Neutrophil (primary cell): ENCODE results near the gene HSPA6.
"Not testable (repeated sequence)": the region's sequence is repeated elsewhere in the genome, so short reads cannot be mapped to it uniquely, and the experiment has no call there.

Source experiments
- H3K27ac ChIP-seq: fragments of 200-600 bp; sonication (generic); 2 replicates; pipeline ENCODE4 v1.5.1; 2016; ENCODE audit warnings: mild to moderate bottlenecking, moderate library complexity
- H3K27me3 ChIP-seq: fragments of 200-600 bp; sonication (generic); 2 replicates; pipeline ENCODE4 v1.6.0; 2016; ENCODE audit warnings: mild to moderate bottlenecking
- H3K36me3 ChIP-seq: fragments of 200-600 bp; sonication (generic); 2 replicates; pipeline ENCODE4 v1.5.1; 2017
- H3K4me1 ChIP-seq, 2 experiments: fragments of 200-600 bp in 1 of 2; sonication (generic) in 1 of 2; 1 replicate in 1 of 2; 2 replicates in 1 of 2; pipeline versions ENCODE4 v1.5.1 to v1.6.1; 2013 to 2016; ENCODE audit warnings: low read depth in 1 of 2, low read length in 1 of 2, mild to moderate bottlenecking in 1 of 2, moderate library complexity in 1 of 2; ENCODE audit not compliant: control insufficient read depth in 1 of 2, insufficient read depth in 1 of 2
- H3K4me3 ChIP-seq, 2 experiments: fragments of 200-600 bp in 1 of 2; sonication (generic) in 1 of 2; 1 replicate in 1 of 2; 2 replicates in 1 of 2; pipeline ENCODE4 v1.5.1; 2013 to 2016; ENCODE audit warnings: low read depth in 1 of 2, low read length in 1 of 2, mild to moderate bottlenecking in 1 of 2, moderate library complexity in 1 of 2
- H3K9me3 ChIP-seq: fragments of 200-600 bp; sonication (generic); 2 replicates; pipeline ENCODE4 v1.5.1; 2016

Gene HSPA6

GRCh38 chr1:161554340-161554739 lies 30.0 kb downstream of the HSPA6 start:
- H3K27ac ChIP-seq = peak overlapping the region; percentile 90

GRCh38 chr1:161554815-161555417 lies 30.6 kb downstream of the HSPA6 start:
- Histone ChIP-seq H3K27ac (peak overlapping the region; percentile 90), H3K4me1 (peaks cover 59 to 66% of the 10 kb centered on the region in 2 experiments), H3K4me3 (peak overlapping the region; percentile 38 to 52)
- H3K27me3 ChIP-seq, H3K36me3 ChIP-seq, H3K9me3 ChIP-seq: not testable (repeated sequence)

More at GRCh38 chr1:161554340-161554739, 30.0 kb downstream of the HSPA6 start:
- not testable (repeated sequence) for H3K27me3 ChIP-seq, H3K9me3 ChIP-seq, H3K36me3 ChIP-seq
- H3K4me1 ChIP-seq = peaks cover 59 to 66% of the 10 kb centered on the region in 2 experiments
- peak overlapping the region; percentile 38 to 52 for H3K4me3 ChIP-seq

GRCh38 chr1:161556143-161556542 lies 31.8 kb downstream of the HSPA6 start:
- H3K27me3 ChIP-seq, H3K36me3 ChIP-seq, H3K9me3 ChIP-seq: not testable (repeated sequence)
- Histone ChIP-seq H3K4me1 (peaks cover 60 to 66% of the 10 kb centered on the region in 2 experiments), H3K27ac (peak overlapping the region; percentile 90), H3K4me3 (peak overlapping the region in 1 of 2 experiments; percentile 31)

- H3K9me3 ChIP-seq, H3K4me3 ChIP-seq, H3K36me3 ChIP-seq, H3K27me3 ChIP-seq: not testable (repeated sequence)
- Histone ChIP-seq H3K27ac (peak overlapping the region; percentile 90), H3K4me1 (peaks cover 62 to 67% of the 10 kb centered on the region in 2 experiments)
Measured at GRCh38 chr1:161556990-161557389, 32.6 kb downstream of the HSPA6 start.

GRCh38 chr1:161557506-161558450 lies 33.4 kb downstream of the HSPA6 start:
- H3K4me3 ChIP-seq, H3K9me3 ChIP-seq, H3K27me3 ChIP-seq, H3K36me3 ChIP-seq, H3K27ac ChIP-seq: not testable (repeated sequence)
- H3K4me1 ChIP-seq = peaks cover 69 to 70% of the 10 kb centered on the region in 2 experiments

GRCh38 chr1:161560960-161561715 lies 36.8 kb downstream of the HSPA6 start:
- peaks cover 61 to 64% of the 10 kb centered on the region in 2 experiments for H3K4me1 ChIP-seq

GRCh38 chr1:161562441-161562840 lies 38.1 kb downstream of the HSPA6 start:
- not testable (repeated sequence) for H3K9me3 ChIP-seq, H3K27me3 ChIP-seq, H3K36me3 ChIP-seq
- Histone ChIP-seq H3K4me3 (peak overlapping the region; percentile 44), H3K4me1 (peaks cover 57% of the 10 kb centered on the region in 2 experiments), H3K27ac (peak overlapping the region; percentile 95)

More at GRCh38 chr1:161560960-161561715, 36.8 kb downstream of the HSPA6 start:
- Histone ChIP-seq H3K4me3 (peak overlapping the region; percentile 26 to 44), H3K27ac (peak overlapping the region; percentile 95)
- not testable (repeated sequence) for H3K27me3 ChIP-seq, H3K36me3 ChIP-seq, H3K9me3 ChIP-seq

- Histone ChIP-seq H3K4me3 (peak overlapping the region; percentile 41 to 44), H3K4me1 (peaks cover 55 to 57% of the 10 kb centered on the region in 2 experiments), H3K27ac (peak overlapping the region; percentile 95)
- H3K27me3 ChIP-seq, H3K9me3 ChIP-seq, H3K36me3 ChIP-seq: not testable (repeated sequence)
Measured at GRCh38 chr1:161563522-161563921, 39.2 kb downstream of the HSPA6 start.

GRCh38 chr1:161566602-161566960 lies 42.2 kb downstream of the HSPA6 start:
- H3K27me3 ChIP-seq, H3K36me3 ChIP-seq, H3K9me3 ChIP-seq: not testable (repeated sequence)
- H3K4me1 ChIP-seq = peaks cover 35 to 46% of the 10 kb centered on the region in 2 experiments
- peak overlapping the region in 1 of 2 experiments; percentile 30 for H3K4me3 ChIP-seq
- H3K27ac ChIP-seq = peak overlapping the region; percentile 55

- not testable (repeated sequence) for H3K27me3 ChIP-seq, H3K4me3 ChIP-seq, H3K9me3 ChIP-seq, H3K27ac ChIP-seq, H3K36me3 ChIP-seq
- peaks cover 5 to 13% of the 10 kb centered on the region in 2 experiments for H3K4me1 ChIP-seq
Measured at GRCh38 chr1:161571703-161572102, 47.4 kb downstream of the HSPA6 start.
